HFF-Myc (cell line): ENCODE data around the gene EIF3F.

Source experiments
- DNase-seq: peaks from one replicate; pipeline ENCODE4 v3.0.0-alpha.2; 2011; ENCODE audit warnings: low read depth; ENCODE audit errors: extremely low read depth
- H3K4me3 ChIP-seq: replicated peaks from 2 replicates; pipeline ENCODE4 v1.5.1; 2011; ENCODE audit warnings: low read depth, mild to moderate bottlenecking, control low read depth, low read length
- TF ChIP-seq, protein P1 (sequence below): IDR thresholded peaks from 2 replicates; pipeline ENCODE4 v1.5.1; 2012; ENCODE audit warnings: mild to moderate bottlenecking, low read depth, low read length, control low read depth; ENCODE audit errors: missing control alignments

EIF3F gene

DNA sequence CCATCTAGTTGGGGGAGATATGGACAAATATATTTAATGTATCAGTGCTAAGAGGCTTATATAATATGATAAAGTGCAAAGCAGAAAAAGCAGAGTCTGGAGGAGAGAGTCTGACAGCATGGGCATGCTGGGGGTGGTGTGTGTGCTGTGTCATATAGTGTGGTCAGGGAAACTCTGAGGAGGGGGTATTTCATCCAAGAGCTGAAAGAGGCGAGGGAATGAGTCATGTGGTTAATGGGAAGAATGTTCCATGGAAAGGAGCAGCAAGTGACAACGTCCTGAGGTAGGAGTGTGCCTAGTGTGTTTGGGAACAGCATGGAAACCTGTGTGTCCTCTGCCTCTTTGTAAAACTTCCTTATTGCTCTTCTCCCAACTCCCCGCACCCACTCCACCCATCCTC is 38.0 kb downstream of the EIF3F start:
- DNase-seq, result no peak
- no peak overlapping the region for H3K4me3 ChIP-seq
- TF ChIP-seq, protein P1, sequence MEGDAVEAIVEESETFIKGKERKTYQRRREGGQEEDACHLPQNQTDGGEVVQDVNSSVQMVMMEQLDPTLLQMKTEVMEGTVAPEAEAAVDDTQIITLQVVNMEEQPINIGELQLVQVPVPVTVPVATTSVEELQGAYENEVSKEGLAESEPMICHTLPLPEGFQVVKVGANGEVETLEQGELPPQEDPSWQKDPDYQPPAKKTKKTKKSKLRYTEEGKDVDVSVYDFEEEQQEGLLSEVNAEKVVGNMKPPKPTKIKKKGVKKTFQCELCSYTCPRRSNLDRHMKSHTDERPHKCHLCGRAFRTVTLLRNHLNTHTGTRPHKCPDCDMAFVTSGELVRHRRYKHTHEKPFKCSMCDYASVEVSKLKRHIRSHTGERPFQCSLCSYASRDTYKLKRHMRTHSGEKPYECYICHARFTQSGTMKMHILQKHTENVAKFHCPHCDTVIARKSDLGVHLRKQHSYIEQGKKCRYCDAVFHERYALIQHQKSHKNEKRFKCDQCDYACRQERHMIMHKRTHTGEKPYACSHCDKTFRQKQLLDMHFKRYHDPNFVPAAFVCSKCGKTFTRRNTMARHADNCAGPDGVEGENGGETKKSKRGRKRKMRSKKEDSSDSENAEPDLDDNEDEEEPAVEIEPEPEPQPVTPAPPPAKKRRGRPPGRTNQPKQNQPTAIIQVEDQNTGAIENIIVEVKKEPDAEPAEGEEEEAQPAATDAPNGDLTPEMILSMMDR, result no peak

- H3K4me3 ChIP-seq, result no peak overlapping the region
- no peak for DNase-seq
- TF ChIP-seq, protein P1, result no peak
Observed at GRCh38 chr11:8025816-8026215, 38.7 kb downstream of the EIF3F start.

DNA sequence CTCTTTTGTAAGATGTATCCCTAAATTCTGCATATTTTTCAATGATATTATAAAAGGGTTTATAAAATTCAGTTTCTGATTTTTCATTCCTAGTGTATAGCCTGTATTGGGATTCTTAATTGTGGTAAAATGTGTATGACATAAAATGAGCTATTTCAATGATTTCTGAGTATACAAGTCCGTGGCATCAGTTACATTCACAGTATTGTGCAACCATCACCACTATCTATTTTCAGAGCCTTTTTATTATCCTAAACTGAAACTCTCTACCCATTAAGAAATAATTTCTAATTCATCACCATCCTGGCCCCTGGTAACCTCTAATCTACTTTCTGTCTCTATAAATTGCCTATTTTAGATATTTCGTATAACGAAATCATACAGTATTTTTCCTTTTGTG is 39.8 kb downstream of the EIF3F start:
- TF ChIP-seq, protein P1, result no peak
- no peak overlapping the region for H3K4me3 ChIP-seq
- DNase-seq, result no peak

DNA sequence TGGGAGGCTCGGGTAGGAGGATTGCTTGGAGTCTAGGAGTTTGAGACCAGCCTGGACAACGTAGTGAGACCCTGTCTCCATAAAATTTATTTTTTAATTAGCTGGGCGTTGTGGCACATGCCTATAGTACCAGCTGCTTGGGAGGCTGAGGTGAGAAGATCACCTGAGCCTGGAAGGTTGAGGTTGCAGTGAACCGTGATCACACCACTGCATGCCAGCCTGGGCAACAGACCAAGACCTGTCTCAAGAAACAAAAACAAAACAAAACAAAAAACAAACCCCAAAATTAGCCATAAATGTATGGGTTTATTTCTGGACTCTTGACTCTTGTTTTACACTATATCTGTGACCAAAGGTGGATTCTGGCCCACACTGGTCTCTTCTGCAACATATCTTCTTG is 41.6 kb downstream of the EIF3F start:
- H3K4me3 ChIP-seq, result no peak overlapping the region
- DNase-seq, result no peak
- TF ChIP-seq, protein P1, result no peak

DNA sequence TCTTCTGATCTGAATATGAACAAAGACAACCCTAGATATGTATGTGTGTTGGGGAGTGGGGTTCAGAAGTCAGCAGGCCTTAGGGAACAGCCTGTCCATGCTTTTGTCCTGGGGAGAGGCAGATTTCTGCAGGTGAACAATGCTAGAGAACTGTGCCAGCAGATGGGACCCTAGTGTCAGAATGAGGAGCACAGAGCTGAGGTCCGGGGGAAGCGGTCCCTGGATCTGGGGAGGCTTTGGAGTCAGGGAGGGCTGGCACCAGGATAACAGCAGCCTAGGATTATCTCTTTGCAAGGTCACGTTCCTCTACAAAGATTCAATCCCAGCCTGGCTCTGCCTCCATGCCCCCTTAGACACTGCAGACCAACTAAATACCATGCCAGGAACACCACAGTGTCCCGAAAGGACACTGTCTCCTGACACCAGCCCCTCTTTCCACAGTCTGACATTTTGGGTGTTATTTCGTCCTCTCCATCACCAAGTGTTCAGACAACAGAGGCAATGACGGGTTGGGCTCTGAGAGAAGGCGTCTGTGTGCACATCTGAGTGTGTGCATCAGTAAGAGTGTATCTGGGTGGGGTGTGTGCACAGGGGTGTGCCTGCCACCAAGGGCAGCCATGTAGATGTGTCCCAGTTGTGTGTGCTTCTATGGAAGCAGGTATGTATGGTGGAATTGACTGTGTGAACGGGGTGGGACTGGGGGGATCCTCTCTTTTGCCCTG is 43.5 kb downstream of the EIF3F start:
- TF ChIP-seq, protein P1, result no peak
- no peak for DNase-seq
- no peak overlapping the region for H3K4me3 ChIP-seq

GRCh38 chr11:8031248-8032115 is 44.3 kb downstream of the EIF3F start:
- no peak for DNase-seq
- TF ChIP-seq, protein P1, result no peak
- no peak overlapping the region for H3K4me3 ChIP-seq
